ENCODE data around the gene ARID3C.

DNA sequence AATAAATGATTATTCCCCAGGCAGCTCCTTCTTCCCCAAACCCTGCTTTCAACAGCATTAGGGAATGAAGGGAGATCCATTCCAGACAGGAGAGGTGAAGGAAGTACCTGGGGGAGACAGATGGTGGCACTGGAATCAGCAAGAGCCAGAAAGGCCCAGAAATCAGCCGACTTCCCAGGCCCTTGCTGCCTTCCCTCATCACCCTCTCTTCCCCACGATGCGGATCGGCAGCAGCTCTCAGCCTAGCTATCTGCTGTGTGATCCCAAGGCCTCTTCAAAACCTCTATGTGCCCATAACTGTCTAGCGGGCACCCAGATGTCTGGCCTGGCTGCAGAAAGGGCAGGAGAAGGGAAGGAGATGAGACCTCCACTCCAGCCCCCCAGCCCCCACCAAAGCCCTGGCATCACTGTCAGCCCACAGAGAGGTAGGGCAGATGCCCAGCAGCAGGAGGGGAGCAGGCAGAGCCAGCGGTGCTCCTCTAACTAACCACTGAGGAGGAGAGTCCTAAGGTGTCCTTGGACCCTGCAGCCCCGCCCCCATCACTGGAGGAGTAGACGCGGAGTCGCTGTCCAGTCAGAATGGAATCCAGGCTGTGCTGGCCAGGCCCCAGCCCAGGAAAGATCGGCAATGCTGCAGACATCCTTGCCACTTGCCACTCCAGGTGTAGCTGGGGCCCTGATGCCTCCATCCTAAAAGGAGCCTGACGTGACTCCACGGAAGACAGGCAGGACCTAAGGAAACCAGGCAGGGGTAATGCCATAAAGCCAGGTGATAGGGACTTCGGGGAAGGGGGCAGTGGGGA is 52.1 kb downstream of the ARID3C start:
- TF ChIP-seq, protein P1, sequence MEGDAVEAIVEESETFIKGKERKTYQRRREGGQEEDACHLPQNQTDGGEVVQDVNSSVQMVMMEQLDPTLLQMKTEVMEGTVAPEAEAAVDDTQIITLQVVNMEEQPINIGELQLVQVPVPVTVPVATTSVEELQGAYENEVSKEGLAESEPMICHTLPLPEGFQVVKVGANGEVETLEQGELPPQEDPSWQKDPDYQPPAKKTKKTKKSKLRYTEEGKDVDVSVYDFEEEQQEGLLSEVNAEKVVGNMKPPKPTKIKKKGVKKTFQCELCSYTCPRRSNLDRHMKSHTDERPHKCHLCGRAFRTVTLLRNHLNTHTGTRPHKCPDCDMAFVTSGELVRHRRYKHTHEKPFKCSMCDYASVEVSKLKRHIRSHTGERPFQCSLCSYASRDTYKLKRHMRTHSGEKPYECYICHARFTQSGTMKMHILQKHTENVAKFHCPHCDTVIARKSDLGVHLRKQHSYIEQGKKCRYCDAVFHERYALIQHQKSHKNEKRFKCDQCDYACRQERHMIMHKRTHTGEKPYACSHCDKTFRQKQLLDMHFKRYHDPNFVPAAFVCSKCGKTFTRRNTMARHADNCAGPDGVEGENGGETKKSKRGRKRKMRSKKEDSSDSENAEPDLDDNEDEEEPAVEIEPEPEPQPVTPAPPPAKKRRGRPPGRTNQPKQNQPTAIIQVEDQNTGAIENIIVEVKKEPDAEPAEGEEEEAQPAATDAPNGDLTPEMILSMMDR (IDR thresholded peaks at IDR 0.05): no peak
- no peak for TF ChIP-seq POLR2AphosphoS5 (IDR thresholded peaks at IDR 0.05)
- no peak for TF ChIP-seq POLR2A (IDR thresholded peaks at IDR 0.05)
- no peak for TF ChIP-seq EP300 (IDR thresholded peaks at IDR 0.05)
